CD4-positive, alpha-beta T cell (primary cell): ENCODE data around the gene SFTA2. TPM values are rescaled to one million over a fixed set of nuclear protein-coding genes. Genes with fewer than 3 reads are reported as not detected.

Experiments used
- ATAC-seq: fragments of 200-7000 bp; cut with Tn5 transposase; one replicate; pipeline ENCODE4 v1.10.0; 2022; ENCODE audit warnings: mild to moderate bottlenecking; ENCODE audit not compliant: poor library complexity
- CTCF ChIA-PET: fragments of 350-600 bp; sonication (Branson Sonifier 250); formaldehyde crosslinking; loops from one replicate; lab custom pipeline; 2021; ENCODE audit warnings: antibody characterized with exemption, inconsistent platforms; lab: Charles Lee
- POLR2A ChIA-PET: fragments of 350-600 bp; sonication (Branson Sonifier 250); formaldehyde crosslinking; loops from one replicate; lab custom pipeline; 2021; ENCODE audit warnings: antibody characterized with exemption, inconsistent platforms; lab: Charles Lee
- DNase-seq, 14 experiments: peaks; one replicate each; pipeline ENCODE4 v3.0.0-alpha.2; 2013 to 2020; ENCODE audit warnings: mixed read lengths in 2 of 14
- H3K27ac ChIP-seq, 2 donors: one replicate each; pipeline versions ENCODE4 v1.5.1 to v1.7.0; 2013; ENCODE audit warnings: low read length in 2 of 2, low read depth in 1 of 2, mild to moderate bottlenecking in 1 of 2
- H3K27me3 ChIP-seq, 2 experiments: 1 replicate in 1 of 2; 2 replicates in 1 of 2; pipeline versions ENCODE4 v1.6.1 to v1.7.0; 2013; ENCODE audit warnings: low read length in 2 of 2, control low read depth in 1 of 2, mild to moderate bottlenecking in 1 of 2, moderate library complexity in 1 of 2; ENCODE audit not compliant: insufficient read depth in 2 of 2, control insufficient read depth in 1 of 2
- H3K36me3 ChIP-seq: one replicate; pipeline ENCODE4 v1.6.1; 2013; ENCODE audit warnings: low read length, control low read depth; ENCODE audit not compliant: insufficient read depth
- H3K4me1 ChIP-seq: one replicate; pipeline ENCODE4 v1.6.1; 2013; ENCODE audit warnings: low read length, control low read depth; ENCODE audit not compliant: insufficient read depth
- H3K4me3 ChIP-seq: one replicate; pipeline ENCODE4 v1.5.1; 2013; ENCODE audit warnings: mild to moderate bottlenecking, low read length, moderate library complexity
- H3K9me3 ChIP-seq, 2 experiments: 1 replicate in 1 of 2; 2 replicates in 1 of 2; pipeline versions ENCODE4 v1.6.1 to v1.7.0; 2013; ENCODE audit warnings: low read length in 2 of 2, mild to moderate bottlenecking in 2 of 2, control low read depth in 1 of 2, moderate library complexity in 1 of 2; ENCODE audit not compliant: control insufficient read depth in 1 of 2, insufficient read depth in 1 of 2
- H3K27ac Mint-ChIP-seq: one replicate; pipeline ENCODE4 v1.8.0; 2020; ENCODE audit warnings: mixed read lengths
- H3K27me3 Mint-ChIP-seq: one replicate; pipeline ENCODE4 v1.8.0; 2021; ENCODE audit warnings: mixed read lengths
- H3K36me3 Mint-ChIP-seq: one replicate; pipeline ENCODE4 v1.8.0; 2021; ENCODE audit warnings: low read depth, mixed read lengths
- H3K4me1 Mint-ChIP-seq: one replicate; pipeline ENCODE4 v1.8.0; 2021; ENCODE audit warnings: low read depth, mixed read lengths
- H3K4me3 Mint-ChIP-seq: one replicate; pipeline ENCODE4 v1.8.0; 2020; ENCODE audit warnings: mild to moderate bottlenecking, mixed read lengths
- H3K9me3 Mint-ChIP-seq: one replicate; pipeline ENCODE4 v1.8.0; 2020; ENCODE audit warnings: mixed read lengths
- CTCF ChIP-seq: fragments of 200-600 bp; IDR thresholded peaks from one replicate; pipeline ENCODE4 v1.8.0; 2022; ENCODE audit warnings: antibody characterized with exemption, mild to moderate bottlenecking
- intact Hi-C, 2 experiments: fragments of 100-400 bp; cut with DNase I in 1 of 2; cut with micrococcal nuclease in 1 of 2; formaldehyde crosslinking; loops; one replicate each; pipeline versions ENCODE4 v1.15.1 to v1.9.0; 2023 to 2025; cut with DNase I, micrococcal nuclease
- total RNA-seq, 174 experiments: library from RNA in 2 of 174; stranded (reverse) in 2 of 174; gene quantifications; one replicate each; pipeline ENCODE4 v1.2.3 and lab custom pipeline; 2021 to 2026

The SFTA2 gene
- total RNA-seq, 2 experiments from 2014 or later, result not detected

- Histone ChIP-seq H3K4me3 (no peak overlapping the region), H3K4me1 (peaks cover 8% of the 10 kb centered on the region), H3K27ac (no peak overlapping the region), H3K9me3 (no peaks in the 10 kb centered on the region), H3K27me3 (peaks cover 3 to 4% of the 10 kb centered on the region in 2 experiments), H3K36me3 (no peaks in the 10 kb centered on the region)
- Mint-ChIP-seq H3K36me3 (no peaks in the 10 kb centered on the region), H3K27me3 (peaks cover 25% of the 10 kb centered on the region), H3K4me1 (peaks cover 8% of the 10 kb centered on the region), H3K27ac (no peak overlapping the region), H3K9me3 (no peaks in the 10 kb centered on the region), H3K4me3 (no peak overlapping the region)
- intact Hi-C loops, result no loop called here
- TF ChIP-seq CTCF, result no peak
- POLR2A ChIA-PET, result no interaction called here
- DNase-seq, result no peak
- CTCF ChIA-PET, result no interaction called here
- no peak for ATAC-seq
Measured at GRCh38 chr6:30963641-30964040, 31.7 kb upstream of the SFTA2 start.

- ATAC-seq (no peak), DNase-seq (no peak)
- ChIA-PET POLR2A (no interaction called here), CTCF (no interaction called here)
- no peak for TF ChIP-seq CTCF
- intact Hi-C loops, result no loop called here
- Histone ChIP-seq H3K36me3 (no peaks in the 10 kb centered on the region), H3K4me1 (peaks cover 8% of the 10 kb centered on the region), H3K27ac (no peak overlapping the region), H3K9me3 (no peaks in the 10 kb centered on the region), H3K4me3 (no peak overlapping the region), H3K27me3 (peaks cover 3 to 4% of the 10 kb centered on the region in 2 experiments)
- H3K27ac Mint-ChIP-seq, result no peak overlapping the region
- H3K9me3 Mint-ChIP-seq, result no peaks in the 10 kb centered on the region
- H3K4me1 Mint-ChIP-seq, result peaks cover 8% of the 10 kb centered on the region
- peaks cover 28% of the 10 kb centered on the region for H3K27me3 Mint-ChIP-seq
- H3K36me3 Mint-ChIP-seq, result no peaks in the 10 kb centered on the region
- H3K4me3 Mint-ChIP-seq, result no peak overlapping the region
Measured at GRCh38 chr6:30962716-30963115, 30.7 kb upstream of the SFTA2 start.

GRCh38 chr6:30960907-30961673 lies 29.1 kb upstream of the SFTA2 start:
- H3K27me3 ChIP-seq, result peaks cover 3 to 4% of the 10 kb centered on the region in 2 experiments
- Mint-ChIP-seq H3K4me1 (peaks cover 20% of the 10 kb centered on the region), H3K9me3 (no peaks in the 10 kb centered on the region), H3K27ac (no peak overlapping the region), H3K27me3 (peaks cover 32% of the 10 kb centered on the region), H3K4me3 (no peak overlapping the region), H3K36me3 (no peaks in the 10 kb centered on the region)
- no peak overlapping the region for H3K27ac ChIP-seq
- ATAC-seq (no peak), DNase-seq (no peak)
- intact Hi-C loops, result no loop called here
- ChIA-PET CTCF (no interaction called here), POLR2A (no interaction called here)
- H3K36me3 ChIP-seq, result no peaks in the 10 kb centered on the region
- no peak overlapping the region for H3K4me3 ChIP-seq
- TF ChIP-seq CTCF, result no peak
- peaks cover 11% of the 10 kb centered on the region for H3K4me1 ChIP-seq
- no peaks in the 10 kb centered on the region for H3K9me3 ChIP-seq
